Measurements from ENCODE around the gene UBE2L6.

The UBE2L6 gene

GRCh38 chr11:57551941-57552340, 15.5 kb downstream of the UBE2L6 start (continued):
- TF ChIP-seq ZNF362 (tag by site-specific recombination; IDR thresholded peaks at IDR 0.05) (no peak), ZNF629 (tag by site-specific recombination; IDR thresholded peaks at IDR 0.05) (no peak), ZNF138 (tag by site-specific recombination; IDR thresholded peaks at IDR 0.05; ENCODE audit: borderline replicate concordance) (no peak), MYNN (tag by site-specific recombination; IDR thresholded peaks at IDR 0.05; ENCODE audit: borderline replicate concordance) (no peak)

- no peaks in the 10 kb centered on the region for H3K9me3 ChIP-seq (ENCODE audit: control insufficient read depth, insufficient read depth, low read depth, low read length)
- POLR2A ChIA-PET = no interaction called here
- TF ChIP-seq ZNF571 (tag by site-specific recombination; IDR thresholded peaks at IDR 0.05) (no peak), PRDM6 (tag by site-specific recombination; IDR thresholded peaks at IDR 0.05) (no peak), ZNF660 (tag by site-specific recombination; IDR thresholded peaks at IDR 0.05) (no peak), ZSCAN23 (tag by site-specific recombination; IDR thresholded peaks at IDR 0.05) (no peak), YY2 (tag by site-specific recombination; IDR thresholded peaks at IDR 0.05) (no peak), KLF8 (tag by site-specific recombination; IDR thresholded peaks at IDR 0.05) (no peak), KLF17 (tag by site-specific recombination; IDR thresholded peaks at IDR 0.05) (no peak), ZBTB7A (tag by site-specific recombination; IDR thresholded peaks at IDR 0.05; ENCODE audit: low read depth) (no peak), ZNF600 (tag by site-specific recombination; IDR thresholded peaks at IDR 0.05) (no peak)
- H3K4me3 ChIP-seq (ENCODE audit: low read depth, low read length) = no peak overlapping the region
- H3K4me1 ChIP-seq (ENCODE audit: control insufficient read depth, insufficient read depth, low read length) = no peaks in the 10 kb centered on the region
- no peak overlapping the region for H3K27ac ChIP-seq (ENCODE audit: extremely low read depth, low read depth, low read length)
- CTCF ChIA-PET = interaction anchor here (1.2 kb wide), 2 partner anchors 14 to 199 kb away, joined by 3 read pairs; no protein-coding TSS in a partner anchor
- H3K36me3 ChIP-seq (ENCODE audit: control insufficient read depth in 2 of 2, insufficient read depth in 1 of 2, low read length in 2 of 2) = peaks cover 0 to 46% of the 10 kb centered on the region in 2 experiments; a peak in 1 of 3 replicates
Measured at GRCh38 chr11:57549983-57550382, 17.5 kb downstream of the UBE2L6 start.

- ChIA-PET POLR2A (interaction anchor here (0.5 to 1.2 kb wide), 2 partner anchors 59 to 283 kb away, joined by 3 read pairs; no protein-coding TSS in a partner anchor), CTCF (interaction anchor here (0.5 to 1.4 kb wide), 4 partner anchors 12 to 481 kb away, joined by 3 to 4 read pairs (median 3); no protein-coding TSS in a partner anchor)
- TF ChIP-seq ZNF623 (tag by site-specific recombination; IDR thresholded peaks at IDR 0.05) = peak; percentile 67
- TF ChIP-seq HIC1 (tag by site-specific recombination; IDR thresholded peaks at IDR 0.05) = no peak
- no peak overlapping the region for H3K27ac ChIP-seq (ENCODE audit: extremely low read depth, low read depth, low read length)
- H3K9me3 ChIP-seq (ENCODE audit: control insufficient read depth, insufficient read depth, low read depth, low read length) = no peaks in the 10 kb centered on the region
- no peak overlapping the region for H3K4me3 ChIP-seq (ENCODE audit: low read depth, low read length)
- H3K36me3 ChIP-seq (ENCODE audit: control insufficient read depth in 2 of 2, insufficient read depth in 1 of 2, low read length in 2 of 2) = peaks cover 0 to 27% of the 10 kb centered on the region in 2 experiments; a peak in 1 of 3 replicates
- no peaks in the 10 kb centered on the region for H3K4me1 ChIP-seq (ENCODE audit: control insufficient read depth, insufficient read depth, low read length)
Measured at GRCh38 chr11:57547854-57548377, 19.6 kb downstream of the UBE2L6 start.
